ENCODE data around the gene SMIM31.

- TF ChIP-seq LEF1 (IDR thresholded peaks at IDR 0.05; ENCODE audit: borderline replicate concordance): no peak
- TF ChIP-seq ELF4 (IDR thresholded peaks at IDR 0.05): no peak
Measured at GRCh38 chr4:164716901-164717300, 37.0 kb upstream of the SMIM31 start.

Data from HEK293T (cell line).